Measurements from ENCODE around the gene SLFN12. TPM values are rescaled to one million over a fixed set of nuclear protein-coding genes. Genes with fewer than 3 reads are reported as not detected.
"Not testable (repeated sequence)": the region's sequence is repeated elsewhere in the genome, so short reads cannot be mapped to it uniquely, and the experiment has no call there.

The SLFN12 gene
- total RNA-seq, 1 donor = 19.9 TPM

- no peaks in the 10 kb centered on the region for H3K9me3 ChIP-seq (ENCODE audit: low read depth, low read length)
- no peak overlapping the region for H3K4me3 ChIP-seq (ENCODE audit: insufficient read depth, low read length)
- no peak for DNase-seq (ENCODE audit: insufficient read length, low spot score, missing footprints)
- no peak overlapping the region for H2AFZ ChIP-seq (ENCODE audit: low read length)
- H3K4me2 ChIP-seq (ENCODE audit: insufficient read depth, low read length) = no peak overlapping the region
- no peaks in the 10 kb centered on the region for H3K4me1 ChIP-seq (ENCODE audit: insufficient read depth, low read length)
- no peaks in the 10 kb centered on the region for H4K20me1 ChIP-seq (ENCODE audit: insufficient read depth, low read length)
- H3K79me2 ChIP-seq (ENCODE audit: insufficient read depth, low read length) = peaks cover 32% of the 10 kb centered on the region
- peaks cover 18% of the 10 kb centered on the region for H3K36me3 ChIP-seq (ENCODE audit: insufficient read depth, low read length)
- H3K27ac ChIP-seq (ENCODE audit: low read depth, low read length) = no peak overlapping the region
- no peak for TF ChIP-seq CTCF (IDR thresholded peaks at IDR 0.05; ENCODE audit: extremely low read depth, low read depth, low read length)
- H3K27me3 ChIP-seq (ENCODE audit: insufficient read depth, low read length) = no peaks in the 10 kb centered on the region
Observed at GRCh38 chr17:35414247-35414646, 18.1 kb downstream of the SLFN12 start.

GRCh38 chr17:35407531-35407930 is 24.8 kb downstream of the SLFN12 start:
- peaks cover 16% of the 10 kb centered on the region for H3K36me3 ChIP-seq (ENCODE audit: insufficient read depth, low read length)
- H3K4me1 ChIP-seq (ENCODE audit: insufficient read depth, low read length) = no peaks in the 10 kb centered on the region
- H4K20me1 ChIP-seq (ENCODE audit: insufficient read depth, low read length) = no peaks in the 10 kb centered on the region
- H3K79me2 ChIP-seq (ENCODE audit: insufficient read depth, low read length) = no peaks in the 10 kb centered on the region
- H3K4me2 ChIP-seq (ENCODE audit: insufficient read depth, low read length) = no peak overlapping the region
- no peaks in the 10 kb centered on the region for H3K9me3 ChIP-seq (ENCODE audit: low read depth, low read length)
- no peak for DNase-seq (ENCODE audit: insufficient read length, low spot score, missing footprints)
- H3K27me3 ChIP-seq (ENCODE audit: insufficient read depth, low read length) = no peaks in the 10 kb centered on the region
- no peak overlapping the region for H2AFZ ChIP-seq (ENCODE audit: low read length)
- H3K27ac ChIP-seq (ENCODE audit: low read depth, low read length) = no peak overlapping the region
- no peak overlapping the region for H3K4me3 ChIP-seq (ENCODE audit: insufficient read depth, low read length)
- no peak for TF ChIP-seq CTCF (IDR thresholded peaks at IDR 0.05; ENCODE audit: extremely low read depth, low read depth, low read length)

- H3K27me3 ChIP-seq (ENCODE audit: insufficient read depth, low read length) = no peaks in the 10 kb centered on the region
- H2AFZ ChIP-seq (ENCODE audit: low read length) = no peak overlapping the region
- H3K4me3 ChIP-seq (ENCODE audit: insufficient read depth, low read length) = no peak overlapping the region
- no peak overlapping the region for H3K4me2 ChIP-seq (ENCODE audit: insufficient read depth, low read length)
- no peak for TF ChIP-seq CTCF (IDR thresholded peaks at IDR 0.05; ENCODE audit: extremely low read depth, low read depth, low read length)
- H3K9me3 ChIP-seq (ENCODE audit: low read depth, low read length) = no peaks in the 10 kb centered on the region
- no peaks in the 10 kb centered on the region for H3K79me2 ChIP-seq (ENCODE audit: insufficient read depth, low read length)
- H3K27ac ChIP-seq (ENCODE audit: low read depth, low read length) = no peak overlapping the region
- DNase-seq (ENCODE audit: insufficient read length, low spot score, missing footprints) = no peak
- peaks cover 16% of the 10 kb centered on the region for H3K36me3 ChIP-seq (ENCODE audit: insufficient read depth, low read length)
- no peaks in the 10 kb centered on the region for H4K20me1 ChIP-seq (ENCODE audit: insufficient read depth, low read length)
- H3K4me1 ChIP-seq (ENCODE audit: insufficient read depth, low read length) = no peaks in the 10 kb centered on the region
Observed at GRCh38 chr17:35406568-35406967, 25.7 kb downstream of the SLFN12 start.

GRCh38 chr17:35404360-35404759 is 27.9 kb downstream of the SLFN12 start:
- Histone ChIP-seq H3K9me3 (ENCODE audit: low read depth, low read length) (no peaks in the 10 kb centered on the region), H3K4me2 (ENCODE audit: insufficient read depth, low read length) (no peak overlapping the region), H3K4me3 (ENCODE audit: insufficient read depth, low read length) (no peak overlapping the region), H3K4me1 (ENCODE audit: insufficient read depth, low read length) (no peaks in the 10 kb centered on the region), H3K27me3 (ENCODE audit: insufficient read depth, low read length) (no peaks in the 10 kb centered on the region), H2AFZ (ENCODE audit: low read length) (no peak overlapping the region), H3K79me2 (ENCODE audit: insufficient read depth, low read length) (no peaks in the 10 kb centered on the region), H3K27ac (ENCODE audit: low read depth, low read length) (no peak overlapping the region), H4K20me1 (ENCODE audit: insufficient read depth, low read length) (no peaks in the 10 kb centered on the region), H3K36me3 (ENCODE audit: insufficient read depth, low read length) (peaks cover 8% of the 10 kb centered on the region)
- TF ChIP-seq CTCF (IDR thresholded peaks at IDR 0.05; ENCODE audit: extremely low read depth, low read depth, low read length) = no peak
- DNase-seq (ENCODE audit: insufficient read length, low spot score, missing footprints) = no peak

GRCh38 chr17:35393783-35394182 is 38.5 kb downstream of the SLFN12 start:
- H3K4me3 ChIP-seq (ENCODE audit: insufficient read depth, low read length) = not testable (repeated sequence)

More at GRCh38 chr17:35393783-35394182, 38.5 kb downstream of the SLFN12 start:
- not testable (repeated sequence) for H3K4me1 ChIP-seq (ENCODE audit: insufficient read depth, low read length); H3K9me3 ChIP-seq (ENCODE audit: low read depth, low read length); H3K4me2 ChIP-seq (ENCODE audit: insufficient read depth, low read length); H4K20me1 ChIP-seq (ENCODE audit: insufficient read depth, low read length); DNase-seq (ENCODE audit: insufficient read length, low spot score, missing footprints); H3K27ac ChIP-seq (ENCODE audit: low read depth, low read length); H3K36me3 ChIP-seq (ENCODE audit: insufficient read depth, low read length); H2AFZ ChIP-seq (ENCODE audit: low read length); H3K79me2 ChIP-seq (ENCODE audit: insufficient read depth, low read length); H3K27me3 ChIP-seq (ENCODE audit: insufficient read depth, low read length)
